MV-4-11 (cell line): Measurements from ENCODE around the gene ERBIN.
"Not testable (repeated sequence)": the region's sequence is repeated elsewhere in the genome, so short reads cannot be mapped to it uniquely, and the experiment has no call there.

Experiments used
- DNase-seq: peaks from one replicate; lab custom pipeline; 2025; lab: John Stamatoyannopoulos, UW

The ERBIN gene

DNA sequence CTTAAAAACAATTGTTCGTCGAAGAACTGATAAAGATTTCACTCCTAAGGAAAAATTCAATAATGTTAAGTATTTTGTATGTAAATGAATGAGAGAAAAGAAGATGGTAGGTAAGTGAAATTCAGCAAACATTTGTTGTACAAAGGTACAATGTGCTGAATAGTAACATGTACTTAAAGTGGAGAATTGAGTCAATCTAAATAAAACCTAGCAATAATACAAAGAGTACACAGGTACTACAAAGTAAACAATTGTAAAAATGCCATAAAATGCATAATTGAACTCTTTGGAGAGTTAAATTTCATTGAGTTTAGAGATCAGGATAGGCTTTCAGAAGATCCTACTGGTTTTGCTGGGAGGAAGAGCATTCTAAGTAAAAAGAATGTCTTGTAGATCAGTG lies 82.9 kb downstream of the ERBIN start:
- no peak for DNase-seq

DNA sequence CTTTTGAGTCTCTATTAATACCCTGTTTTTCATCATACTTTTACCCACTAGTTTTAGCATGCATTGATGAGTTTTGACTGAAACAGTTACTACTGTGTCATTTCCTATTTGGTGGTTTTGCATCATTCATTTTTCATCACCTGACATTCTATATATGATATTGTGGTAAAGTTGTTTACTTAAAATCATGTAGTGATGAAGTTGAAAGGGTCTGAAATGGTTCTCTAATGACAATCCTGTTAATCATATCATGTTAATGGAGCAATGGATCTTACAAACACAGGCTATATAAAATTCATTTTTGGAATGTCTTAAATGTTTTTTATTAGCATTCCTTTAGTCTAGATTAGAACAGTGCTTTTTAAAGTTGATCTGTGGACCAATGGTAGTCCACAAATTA lies 84.1 kb downstream of the ERBIN start:
- no peak for DNase-seq

DNA sequence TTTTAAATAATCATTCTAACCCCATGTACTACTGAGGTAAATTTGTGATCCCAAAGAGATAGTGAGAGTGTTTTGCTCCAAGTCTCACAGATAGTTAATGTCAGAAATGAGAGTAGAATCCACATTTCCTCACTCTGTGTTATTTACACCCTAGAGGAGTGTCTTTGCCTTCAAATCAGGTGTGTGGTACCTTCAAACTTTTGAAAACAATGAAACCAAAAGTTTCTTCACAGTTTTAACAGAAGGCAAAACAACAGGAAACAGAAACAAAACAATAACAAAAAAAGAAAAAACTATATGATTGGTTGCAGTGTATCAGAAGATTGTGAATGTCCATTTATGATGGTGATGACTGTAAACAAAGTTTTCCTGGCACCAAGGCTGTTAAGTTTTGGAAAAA lies 85.9 kb downstream of the ERBIN start:
- DNase-seq: no peak

DNA sequence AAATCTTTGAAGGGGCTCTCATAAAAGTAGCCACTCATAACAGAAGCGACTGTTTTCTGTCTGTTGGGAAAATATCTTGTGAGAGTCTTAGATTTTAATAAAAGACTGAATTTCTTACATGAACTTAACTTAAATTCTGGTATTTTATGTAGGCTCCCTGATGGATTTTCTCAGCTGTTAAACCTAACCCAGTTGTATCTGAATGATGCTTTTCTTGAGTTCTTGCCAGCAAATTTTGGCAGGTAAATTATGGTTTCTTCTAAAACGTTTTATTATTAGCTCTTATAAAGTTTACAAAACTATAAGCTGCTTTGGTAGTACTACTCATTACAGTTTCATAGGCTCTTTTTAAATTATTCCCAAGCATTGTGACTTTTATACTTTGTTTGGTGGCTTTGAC lies 87.0 kb downstream of the ERBIN start:
- DNase-seq: no peak

DNA sequence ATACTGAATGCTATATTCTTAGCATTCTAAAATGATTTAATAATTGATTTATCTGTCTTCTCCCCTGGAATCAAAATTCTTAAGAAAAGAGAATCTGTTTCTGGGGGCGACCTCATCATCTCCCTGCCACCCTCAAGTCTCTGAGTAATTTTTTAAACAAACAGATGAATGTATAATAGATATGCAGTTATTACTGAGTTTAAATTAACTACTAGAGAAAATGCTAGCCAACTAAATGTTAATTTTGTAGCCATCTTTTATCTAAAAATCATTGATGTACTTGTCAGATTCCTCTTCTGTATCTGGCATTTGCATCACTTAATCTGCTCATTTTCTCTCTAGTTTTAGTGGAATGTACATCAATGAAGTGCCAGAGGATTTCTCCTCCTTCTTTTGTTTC lies 87.5 kb downstream of the ERBIN start:
- DNase-seq: no peak

DNA sequence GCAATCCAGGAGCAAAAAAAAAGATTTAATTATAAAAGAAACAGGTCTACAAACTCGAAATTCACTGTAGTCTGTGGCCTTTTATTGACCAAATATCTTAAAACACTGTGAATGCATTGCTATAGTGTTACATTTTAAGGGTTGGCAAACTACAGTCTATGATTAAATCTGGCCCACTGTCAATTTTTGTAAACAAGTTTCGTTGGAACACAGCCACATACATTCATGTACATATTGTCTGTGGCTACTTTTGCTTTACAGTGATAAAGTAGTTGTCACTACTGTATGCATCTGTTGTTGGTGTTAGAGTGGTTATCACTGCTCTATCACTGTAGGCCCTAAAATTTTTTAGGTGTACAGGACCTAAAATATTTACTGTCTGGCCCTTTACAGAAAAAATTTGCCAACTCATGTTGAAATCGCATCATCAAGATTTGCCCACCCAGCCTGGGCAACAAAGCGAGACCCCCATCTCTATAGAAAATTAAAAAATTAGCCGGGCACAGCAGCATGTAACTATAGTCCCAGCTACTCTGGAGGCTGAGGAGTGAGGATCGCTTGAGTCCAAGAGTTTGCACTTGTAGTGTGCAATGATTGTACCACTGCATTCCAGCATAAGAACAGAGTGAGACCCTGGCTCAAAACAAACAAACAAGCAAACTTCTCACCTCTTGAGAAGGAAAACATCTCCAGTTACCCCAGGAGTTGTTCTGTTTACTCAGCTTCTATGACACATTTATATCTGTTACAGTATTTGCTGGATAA lies 89.0 kb downstream of the ERBIN start:
- DNase-seq: no peak

DNA sequence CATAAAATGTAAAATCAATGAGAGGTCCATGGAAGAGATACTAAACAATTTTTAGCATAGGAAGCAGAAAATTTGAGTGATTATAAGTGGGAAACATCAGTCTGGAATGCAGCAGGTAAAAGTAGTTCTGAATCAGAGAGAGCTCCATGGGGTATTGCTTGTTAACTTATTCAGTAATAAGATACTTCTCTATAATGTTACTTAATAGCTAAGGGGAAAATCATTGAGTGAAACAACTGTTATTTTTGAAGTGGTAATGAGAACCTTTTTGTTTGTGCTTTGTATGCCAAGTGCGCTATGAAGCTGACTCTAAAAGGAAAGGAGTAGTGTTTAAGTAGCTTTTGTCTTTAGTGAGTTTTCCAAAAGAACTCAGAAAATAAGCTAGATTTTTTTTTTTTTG lies 95.2 kb downstream of the ERBIN start:
- DNase-seq: no peak

DNA sequence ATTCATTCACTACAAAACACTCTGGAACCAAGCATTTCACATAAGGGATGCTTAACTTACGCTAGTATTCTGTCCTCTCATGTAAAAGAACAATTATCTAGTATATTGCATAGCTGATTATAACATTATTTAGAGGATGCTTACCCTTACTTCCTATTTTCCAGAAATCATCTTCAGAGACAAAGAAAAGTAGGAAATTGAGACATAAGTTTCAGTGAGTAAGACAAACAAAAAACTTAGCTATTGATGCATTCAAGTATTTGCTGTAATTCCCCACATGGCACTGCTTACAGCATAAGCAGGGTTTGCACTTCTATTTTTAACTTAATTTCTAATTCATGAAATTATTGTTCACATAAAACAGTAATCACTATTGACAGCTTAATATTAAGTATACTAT lies 112.9 kb downstream of the ERBIN start:
- no peak for DNase-seq

DNA sequence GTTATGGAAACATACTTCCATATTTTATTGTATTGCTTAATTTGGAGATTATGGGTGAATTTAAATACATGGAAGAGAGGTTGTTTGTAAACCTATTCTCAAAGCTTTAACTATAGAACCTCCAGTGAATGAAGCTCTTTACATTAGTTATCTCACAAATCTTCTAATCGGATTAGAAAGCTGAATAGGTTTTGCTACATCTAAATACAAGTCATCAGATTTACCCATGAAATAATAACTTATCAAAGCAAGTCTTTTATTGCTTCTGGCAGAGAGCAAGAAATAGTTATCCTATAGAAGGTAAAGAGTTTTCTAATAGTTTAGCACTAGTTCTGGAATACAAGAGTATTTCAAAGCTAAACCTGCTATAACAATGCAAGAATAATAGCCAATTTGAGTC lies 113.3 kb downstream of the ERBIN start:
- DNase-seq: no peak

DNA sequence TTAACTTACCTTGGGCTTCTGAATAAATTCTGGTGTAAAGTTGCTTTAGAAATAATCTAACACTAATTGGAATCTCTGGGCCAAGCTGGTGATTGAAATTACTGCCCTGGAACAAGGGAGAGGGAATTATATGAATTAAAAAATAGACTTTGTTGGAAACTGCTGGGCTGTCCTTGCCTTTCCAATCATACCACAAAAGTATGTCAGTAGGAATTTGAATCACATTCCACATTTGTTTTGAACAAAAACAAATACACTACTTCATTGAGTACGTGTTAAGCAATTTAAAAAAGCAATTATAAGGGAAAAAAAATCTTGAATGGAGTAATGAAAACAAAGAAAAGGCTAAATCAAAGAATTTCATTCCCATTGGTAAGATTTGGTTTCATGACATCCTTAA lies 115.3 kb downstream of the ERBIN start:
- DNase-seq: no peak

DNA sequence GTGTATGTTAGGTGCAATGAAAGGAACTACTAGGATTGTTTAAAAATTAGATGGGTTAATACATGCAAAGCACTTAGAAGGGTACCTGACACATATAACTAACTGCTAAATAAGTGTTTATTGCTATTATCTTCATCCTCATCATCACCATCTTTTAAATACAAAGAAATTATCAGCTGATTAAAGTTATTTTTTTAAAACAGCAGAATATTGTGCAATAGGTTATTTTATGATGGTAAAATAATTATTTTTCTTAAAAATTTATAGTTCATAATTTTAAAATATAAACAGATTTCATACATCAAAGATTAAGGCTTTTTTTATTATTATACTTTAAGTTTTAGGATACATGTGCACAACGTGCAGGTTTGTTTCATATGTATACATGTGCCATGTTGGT lies 130.9 kb downstream of the ERBIN start:
- no peak for DNase-seq

DNA sequence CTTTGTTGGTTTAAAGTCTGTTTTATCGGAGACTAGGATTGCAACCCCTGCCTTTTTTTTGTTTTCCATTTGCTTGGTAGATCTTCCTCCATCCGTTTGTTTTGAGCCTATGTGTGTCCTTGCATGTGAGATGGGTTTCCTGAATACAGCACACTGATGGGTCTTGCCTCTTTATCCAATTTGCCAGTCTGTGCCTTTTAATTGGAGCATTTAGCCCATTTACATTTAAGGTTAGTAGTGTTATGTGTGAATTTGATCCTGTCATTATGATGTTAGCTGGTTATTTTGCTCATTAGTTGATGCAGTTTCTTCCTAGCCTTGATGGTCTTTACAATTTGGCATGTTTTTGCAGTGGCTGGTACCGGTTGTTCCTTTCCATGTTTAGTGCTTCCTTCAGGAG lies 134.9 kb downstream of the ERBIN start:
- not testable (repeated sequence) for DNase-seq

DNA sequence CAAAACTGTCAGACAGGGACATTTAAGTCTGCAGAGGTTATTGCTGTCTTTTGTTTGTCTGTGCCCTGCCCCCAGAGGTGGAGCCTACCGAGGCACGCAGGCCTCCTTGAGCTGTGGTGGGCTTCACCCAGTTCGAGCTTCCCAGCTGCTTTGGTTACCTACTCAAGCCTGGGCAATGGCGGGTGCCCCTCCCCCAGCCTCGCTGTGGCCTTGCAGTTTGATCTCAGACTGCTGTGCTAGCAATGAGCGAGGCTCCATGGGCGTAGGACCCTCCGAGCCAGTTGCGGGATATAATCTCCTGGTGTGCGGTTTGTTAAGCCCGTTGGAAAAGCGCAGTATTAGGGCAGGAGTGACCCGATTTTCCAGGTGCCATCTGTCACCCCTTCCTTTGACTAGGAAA lies 136.7 kb downstream of the ERBIN start:
- not testable (repeated sequence) for DNase-seq

DNA sequence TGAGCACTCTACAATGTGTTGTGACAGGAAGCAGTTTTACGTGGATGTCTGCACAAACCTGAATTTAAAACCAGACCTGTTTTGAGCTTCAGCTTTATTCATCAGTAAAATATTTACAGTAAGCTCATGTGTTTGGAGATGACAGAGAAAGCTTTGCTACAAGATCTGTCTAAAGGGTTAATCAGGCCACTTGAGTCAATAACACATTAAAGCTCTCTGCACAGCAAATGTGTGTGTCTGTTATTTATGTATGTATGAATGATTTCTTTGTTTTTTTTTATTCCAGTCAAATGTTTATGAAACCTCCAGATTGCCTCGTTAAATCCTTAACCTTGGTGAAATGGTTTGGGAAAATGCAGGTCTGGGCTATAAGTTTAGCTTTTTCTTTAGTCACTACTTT lies 140.5 kb downstream of the ERBIN start:
- no peak for DNase-seq

DNA sequence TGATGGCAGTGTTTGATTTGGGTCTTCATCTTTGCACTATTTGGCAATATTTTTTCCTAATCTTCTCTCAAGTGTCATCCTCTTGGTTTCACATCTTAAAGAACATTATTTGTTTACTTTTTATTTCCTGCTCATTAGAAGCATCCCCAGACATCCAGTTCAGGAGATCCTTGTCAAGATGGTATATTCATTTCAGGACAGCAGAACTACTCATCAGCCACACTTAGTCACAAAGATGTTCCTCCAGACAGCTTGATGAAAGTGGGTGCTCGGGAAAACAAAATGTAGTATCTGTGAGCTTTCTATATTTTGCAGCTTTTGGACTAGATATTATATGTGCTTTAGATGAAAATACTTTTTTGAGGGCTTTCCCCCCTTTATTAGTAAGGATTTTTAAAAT lies 145.7 kb downstream of the ERBIN start:
- no peak for DNase-seq

DNA sequence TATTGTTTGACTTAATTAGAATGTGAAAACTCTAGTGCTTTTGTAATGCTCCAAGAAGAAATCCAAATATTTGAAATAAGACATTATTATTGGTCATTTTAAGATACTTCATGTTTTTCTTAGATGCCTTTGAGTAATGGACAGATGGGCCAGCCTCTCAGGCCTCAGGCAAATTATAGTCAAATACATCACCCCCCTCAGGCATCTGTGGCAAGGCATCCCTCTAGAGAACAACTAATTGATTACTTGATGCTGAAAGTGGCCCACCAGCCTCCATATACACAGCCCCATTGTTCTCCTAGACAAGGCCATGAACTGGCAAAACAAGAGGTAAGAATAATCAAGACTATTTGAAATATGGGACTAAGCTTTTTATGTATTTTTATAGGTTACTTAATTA lies 148.5 kb downstream of the ERBIN start:
- DNase-seq: no peak

DNA sequence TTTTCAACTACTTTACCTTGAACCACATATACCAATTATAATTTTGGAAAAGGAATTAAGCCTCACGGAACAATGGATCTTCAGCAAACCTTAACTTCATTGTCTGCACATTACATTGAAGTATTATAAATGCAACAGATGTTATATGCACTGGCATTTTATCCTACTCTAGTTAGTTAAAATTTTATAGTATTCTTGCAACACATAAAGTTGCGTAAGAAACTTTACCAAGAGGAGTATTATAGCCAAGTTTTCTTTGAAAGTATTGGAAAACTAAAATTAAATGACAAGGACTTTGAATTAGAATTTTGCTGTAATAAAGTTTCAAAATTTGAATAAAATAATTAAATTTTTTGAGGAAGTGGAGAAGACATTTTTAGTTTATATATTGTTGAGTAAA lies 154.3 kb downstream of the ERBIN start:
- no peak for DNase-seq

DNA sequence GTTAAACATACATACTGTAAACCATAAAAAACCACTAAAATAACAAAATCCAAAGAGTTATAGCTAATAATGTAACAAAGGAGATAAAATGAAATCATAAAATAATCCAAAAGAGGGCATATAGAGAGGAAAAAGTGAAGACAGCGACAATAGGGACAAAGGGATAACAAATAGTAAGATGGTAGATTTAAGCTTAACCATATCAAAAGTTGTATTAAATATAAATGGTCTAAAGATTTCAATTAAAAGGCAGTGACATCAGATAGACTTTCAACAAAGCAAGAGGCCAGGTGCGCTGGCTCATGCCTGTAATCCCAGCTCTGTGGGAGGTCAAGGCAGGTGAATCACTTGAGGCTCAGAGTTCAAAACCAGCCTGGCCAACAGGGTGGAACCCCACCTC lies 163.0 kb downstream of the ERBIN start:
- DNase-seq: no peak

DNA sequence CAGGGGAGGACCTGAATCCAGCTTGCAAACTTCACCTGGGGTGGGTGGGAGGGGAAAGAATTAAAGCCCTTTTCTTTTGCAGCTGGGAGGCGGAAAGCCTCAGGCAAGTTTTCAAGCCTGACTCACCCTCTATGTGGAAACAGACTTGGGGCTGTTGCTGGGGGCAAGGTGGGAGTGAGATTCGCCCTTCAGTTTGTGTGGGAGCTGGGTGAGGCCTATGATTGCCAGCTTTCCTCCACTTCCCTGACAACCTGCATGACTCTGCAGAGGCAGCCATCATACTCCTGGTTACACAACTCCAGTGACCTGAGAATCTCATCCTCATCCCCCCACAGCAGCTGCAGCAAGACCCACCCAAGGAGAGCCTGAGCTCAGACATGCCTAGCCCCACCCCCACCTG lies 174.5 kb downstream of the ERBIN start:
- no peak for DNase-seq

DNA sequence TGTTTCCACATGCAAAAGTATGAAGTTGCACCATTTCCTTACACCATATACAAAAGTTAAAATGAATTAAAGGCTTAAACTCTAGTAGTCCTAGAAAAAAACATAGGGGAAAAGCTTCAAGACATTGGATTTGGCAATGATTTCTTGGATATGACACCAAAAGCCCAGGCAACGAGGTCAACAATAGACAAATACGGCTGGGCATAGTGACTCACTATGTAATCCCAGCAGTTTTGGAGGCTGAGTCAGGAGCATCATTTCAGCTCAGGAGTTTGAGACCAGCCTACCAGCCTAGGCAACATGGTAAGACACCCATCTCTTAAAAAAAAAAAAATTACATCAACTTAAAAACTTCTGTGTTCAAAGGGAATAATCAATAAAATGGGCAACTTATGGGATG lies 186.8 kb downstream of the ERBIN start:
- no peak for DNase-seq

DNA sequence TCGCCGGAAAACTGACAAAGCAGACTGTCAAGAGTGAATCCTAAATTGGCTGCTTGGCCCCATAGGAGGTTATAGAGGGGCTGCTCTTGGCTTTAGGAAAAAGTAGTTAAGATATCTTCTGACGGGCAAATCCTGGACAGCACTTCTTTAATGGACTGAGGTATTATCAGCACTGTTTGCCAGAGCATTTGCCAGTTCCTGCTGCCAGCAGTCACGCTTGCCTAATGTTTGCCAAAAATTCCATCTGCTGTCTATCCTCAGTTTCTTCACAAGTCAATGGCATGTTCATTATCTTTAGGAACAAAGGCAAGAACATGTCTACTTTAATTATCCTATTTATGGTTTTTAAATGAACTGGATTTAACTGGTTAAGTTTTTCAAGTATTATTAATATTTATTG lies 191.9 kb downstream of the ERBIN start:
- DNase-seq: no peak

DNA sequence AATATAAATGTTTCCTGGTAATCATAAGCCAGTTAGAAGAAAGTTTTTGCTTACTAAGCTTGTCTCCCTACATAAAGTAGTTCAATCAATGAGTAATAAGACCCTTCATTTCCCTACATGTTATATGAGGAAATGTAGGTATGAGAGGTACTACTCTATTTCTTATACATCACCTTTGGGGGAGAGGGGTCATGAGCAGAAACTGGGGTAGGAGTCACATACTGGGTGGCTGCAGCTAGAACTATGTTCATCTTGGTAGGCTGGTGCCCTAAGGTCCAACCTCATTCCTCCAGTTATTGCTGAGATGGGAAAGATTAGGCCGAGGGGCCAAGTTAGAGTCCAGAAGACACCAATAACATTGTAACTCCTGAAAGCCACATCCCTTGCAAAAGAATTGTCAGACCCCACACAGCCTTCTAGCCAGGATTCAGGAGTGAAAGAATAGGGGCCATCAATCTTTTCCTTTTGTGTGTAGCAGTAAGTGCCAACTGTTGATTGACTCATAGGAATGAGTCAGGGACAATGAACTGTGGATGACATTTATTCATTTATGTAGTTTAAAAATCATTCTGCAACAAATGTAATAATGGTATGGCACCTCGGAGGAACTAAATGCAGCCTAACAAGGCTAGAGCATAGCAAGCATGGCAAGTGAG lies 196.1 kb downstream of the ERBIN start:
- DNase-seq: no peak

DNA sequence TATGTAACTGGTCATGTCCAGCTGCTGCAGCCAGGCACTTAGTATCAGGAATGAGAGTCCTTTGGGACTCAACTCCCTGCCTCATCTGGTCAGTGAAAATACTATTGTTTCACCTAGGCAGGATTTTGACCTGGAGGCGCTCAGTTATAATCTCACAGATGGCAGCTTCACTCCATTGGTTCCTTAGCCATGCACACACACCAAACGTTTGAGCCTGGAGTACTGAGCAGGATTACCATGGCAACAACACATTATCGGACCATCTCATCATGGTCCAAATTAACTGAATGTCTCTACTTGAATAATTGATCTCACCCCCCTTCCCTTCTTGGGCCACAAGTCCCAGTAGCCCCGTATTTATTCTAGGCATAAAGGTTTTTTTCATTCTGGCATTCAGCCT lies 202.8 kb downstream of the ERBIN start:
- no peak for DNase-seq

DNA sequence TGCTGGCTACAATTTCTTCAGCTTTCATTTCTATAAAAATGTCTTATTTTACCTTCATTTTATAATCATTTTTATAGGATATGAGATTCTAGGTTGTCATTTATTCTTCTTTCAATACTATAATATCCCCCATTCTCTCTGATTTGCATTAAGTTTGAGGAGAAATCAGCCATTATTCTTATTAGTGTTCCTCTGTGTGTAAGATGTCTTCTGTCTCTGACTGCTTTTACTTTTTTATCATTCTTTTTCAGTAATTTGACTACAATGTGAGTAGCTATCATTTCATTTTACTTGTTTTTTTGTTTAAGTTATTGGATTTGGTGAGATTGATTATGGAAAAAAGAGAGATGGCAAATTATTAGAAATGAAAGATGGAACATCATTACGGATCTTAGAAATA lies 204.1 kb downstream of the ERBIN start:
- DNase-seq: no peak
